HG03432 (cell line): ENCODE data around the gene KLF6.

Experiments
- ATAC-seq: cut with Tn5 transposase; IDR thresholded peaks from one replicate; pipeline ENCODE4 v1.9.1; 2021; ENCODE audit warnings: mild to moderate bottlenecking, moderate library complexity; ENCODE audit not compliant: unreplicated experiment

The KLF6 gene

DNA sequence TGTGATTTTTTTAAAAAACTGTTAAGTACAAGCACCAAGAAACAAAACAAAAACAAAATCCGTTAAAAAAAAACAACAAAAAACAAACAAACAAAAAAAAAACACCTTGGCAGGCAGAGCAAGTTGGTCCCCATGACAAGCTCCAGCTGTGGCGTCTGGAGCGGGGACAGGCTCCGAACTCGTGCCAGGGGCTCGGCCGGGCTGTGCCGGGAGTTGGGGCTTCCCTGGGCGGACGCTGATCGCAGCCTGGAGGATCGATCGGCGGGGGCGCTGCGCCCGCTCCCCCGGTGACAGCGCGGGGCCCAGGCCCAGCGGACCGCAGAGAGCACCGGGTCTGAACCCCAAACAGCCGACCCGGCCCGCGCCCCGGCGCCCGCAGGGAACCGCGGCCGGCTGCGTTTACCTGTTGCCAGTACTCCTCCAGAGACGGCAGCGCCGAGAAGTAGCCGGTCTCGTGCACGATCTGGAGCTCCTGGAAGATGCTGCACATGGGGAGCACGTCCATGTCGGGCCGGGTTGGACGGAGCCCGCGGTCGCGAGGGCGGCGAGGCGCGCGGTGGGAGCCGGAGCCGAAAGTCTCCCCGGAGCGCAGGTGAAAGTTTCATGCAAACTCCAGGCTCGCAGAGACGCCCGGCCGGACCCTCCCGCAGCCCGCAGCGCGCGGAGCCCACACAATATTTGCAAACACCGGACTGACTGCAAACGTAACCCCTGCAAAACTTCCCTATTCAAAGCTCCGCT, at the start of gene KLF6:
Gene KLF6, minus strand, starts transcription at position 700 of the 741 bp plus-strand sequence. Its CDS starts 195 bp downstream, at position 505.
- ATAC-seq = peak; percentile 2

DNA sequence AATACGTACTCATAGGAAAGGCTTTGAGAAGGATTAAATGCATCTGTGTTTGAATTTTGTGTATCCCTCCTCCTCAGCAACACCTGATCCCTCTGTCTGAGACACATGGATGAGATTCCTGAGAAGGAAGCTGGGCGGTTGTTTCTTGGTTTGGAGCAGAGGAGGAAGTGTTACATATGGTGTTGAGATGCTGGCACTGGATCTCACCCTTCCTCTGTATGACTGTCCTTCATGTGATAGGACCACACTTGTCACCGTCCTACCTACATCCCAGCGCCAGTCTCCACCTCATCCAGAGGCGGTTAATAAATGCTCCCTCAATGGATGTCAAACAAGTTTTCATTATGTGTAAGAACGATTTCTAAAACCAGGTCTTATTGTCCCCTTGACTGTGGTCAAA, 49.4 kb upstream of the KLF6 start:
- no peak for ATAC-seq

DNA sequence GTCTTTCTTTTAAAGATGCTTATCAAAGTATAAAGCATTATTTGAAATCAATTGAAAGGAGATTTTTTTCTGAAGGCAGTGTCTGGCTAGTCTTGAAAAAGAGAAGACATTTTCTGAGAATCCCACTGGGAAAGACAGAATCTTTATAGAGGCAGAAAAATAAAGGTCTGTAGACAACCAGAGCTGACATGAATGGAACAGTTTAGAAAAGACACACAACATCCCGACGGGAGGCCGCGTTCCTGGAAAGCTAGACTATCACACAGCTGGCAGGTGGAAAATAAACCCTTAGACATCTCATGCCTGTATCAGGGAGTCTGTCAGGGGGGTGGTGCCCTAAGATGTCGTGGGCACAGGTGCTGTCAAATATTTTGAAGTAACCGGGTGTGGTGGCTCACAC, 48.0 kb upstream of the KLF6 start:
- ATAC-seq = no peak

DNA sequence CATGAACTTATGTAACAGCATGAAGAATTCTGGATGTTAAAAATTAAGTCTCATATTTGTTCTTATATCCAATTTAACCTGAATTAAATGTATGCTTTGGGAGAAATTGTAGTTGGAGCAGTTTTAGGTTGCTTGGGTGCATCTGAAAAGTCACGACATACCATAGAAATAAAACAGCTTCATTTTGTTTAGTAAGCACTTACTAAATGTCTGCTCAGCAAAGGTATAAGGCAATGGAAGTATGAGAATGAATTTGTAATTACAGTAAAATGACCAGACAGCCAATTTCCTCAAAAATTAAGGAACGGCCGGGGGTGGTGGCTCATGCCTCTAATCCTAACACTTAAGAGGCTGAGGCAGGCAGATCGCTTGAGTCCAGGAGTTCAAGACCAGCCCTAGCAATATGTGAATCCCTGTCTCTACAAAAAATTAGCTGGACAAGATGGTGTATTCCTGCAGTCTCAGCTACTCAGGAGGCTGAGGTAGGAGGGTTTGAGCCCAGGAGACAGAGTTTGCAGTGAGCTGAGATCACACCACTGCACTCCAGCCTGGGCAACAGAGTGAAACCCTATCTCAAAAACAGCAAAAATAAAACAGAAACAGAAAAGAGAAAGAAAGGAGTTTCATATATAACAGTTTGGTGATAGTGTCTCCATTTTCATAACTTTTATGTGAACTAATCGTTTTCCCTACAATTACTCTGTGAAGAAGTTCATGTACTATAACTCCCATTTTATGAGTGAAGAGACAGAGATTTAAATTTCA, 47.2 kb upstream of the KLF6 start:
- ATAC-seq = peak; percentile 40

DNA sequence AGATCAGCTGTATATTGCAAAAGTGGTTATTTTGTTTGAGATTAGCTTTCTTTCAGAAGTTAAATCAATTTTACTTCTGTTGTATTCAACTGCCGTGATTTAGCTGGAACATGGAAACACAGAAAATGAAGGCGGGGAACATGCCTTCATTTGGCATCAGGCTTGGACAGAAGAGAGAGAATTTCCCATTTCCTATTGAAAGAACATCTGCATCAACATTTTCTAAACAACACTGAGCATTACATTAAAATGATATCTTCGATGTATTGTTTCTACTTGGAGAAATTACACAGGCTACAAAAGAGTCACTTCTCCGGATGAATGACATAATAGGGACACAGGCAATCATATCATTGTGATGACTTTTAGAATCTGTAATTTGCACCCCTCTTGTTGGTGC, 46.6 kb upstream of the KLF6 start:
- no peak for ATAC-seq

DNA sequence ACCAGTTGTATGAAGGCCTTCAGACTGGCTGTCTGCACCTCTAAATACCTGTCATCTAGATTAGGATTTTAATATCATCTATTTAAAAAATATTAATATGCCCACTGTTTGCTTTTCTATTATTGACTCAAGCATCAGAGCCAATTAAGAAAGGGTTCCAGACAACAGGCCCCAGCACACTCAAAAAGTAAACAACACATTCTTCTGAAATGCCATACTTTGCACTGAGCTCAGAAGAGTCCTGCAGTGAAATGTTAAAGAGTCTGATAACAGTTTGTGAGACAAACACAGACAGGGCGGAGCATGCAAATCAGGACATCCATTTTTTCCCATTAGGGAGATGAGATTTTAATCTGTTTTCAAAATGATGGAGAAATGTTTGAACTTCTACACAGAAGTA, 45.9 kb upstream of the KLF6 start:
- no peak for ATAC-seq

DNA sequence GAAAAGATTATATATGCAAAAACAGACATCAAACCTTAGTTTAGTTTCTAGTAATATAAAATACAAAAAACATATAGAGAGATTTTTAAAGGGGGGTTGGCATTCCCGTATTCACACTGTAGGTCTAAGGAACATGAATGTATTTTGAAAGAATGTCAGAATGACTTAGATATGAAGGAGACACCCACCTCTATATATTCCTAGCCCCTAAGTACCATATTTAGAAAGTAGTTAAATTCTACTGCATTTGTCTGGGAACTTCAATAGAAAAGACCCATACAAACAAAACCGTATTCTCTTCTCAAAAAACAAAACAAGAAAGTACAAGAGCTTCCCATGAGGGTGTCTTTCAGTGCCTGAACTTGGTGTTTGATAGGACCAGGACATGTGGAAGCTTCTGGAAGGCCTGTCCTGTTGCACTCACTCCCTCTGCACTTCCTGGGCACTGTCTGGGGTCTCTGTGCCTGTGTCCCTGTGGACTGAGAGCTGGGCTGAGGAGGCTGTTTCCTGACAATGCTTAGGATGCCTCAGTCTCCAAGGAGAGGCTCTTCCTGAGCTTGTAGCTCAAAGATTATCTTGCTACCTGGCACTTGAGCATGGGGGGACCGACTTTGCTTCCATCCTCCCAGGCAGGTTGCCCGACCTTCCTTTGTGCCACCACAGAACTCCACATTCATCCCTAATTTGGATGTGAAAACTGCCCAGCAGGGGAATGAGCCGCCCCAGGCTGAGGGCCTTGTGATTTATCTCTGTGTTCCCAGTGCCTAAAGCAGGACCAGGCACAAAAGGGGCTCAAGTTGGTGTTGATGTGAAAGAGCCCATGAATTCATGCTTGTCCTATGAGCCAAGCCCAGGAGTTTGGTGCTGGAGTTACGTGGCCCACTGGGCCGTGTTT, 44.4 kb upstream of the KLF6 start:
- ATAC-seq = no peak

DNA sequence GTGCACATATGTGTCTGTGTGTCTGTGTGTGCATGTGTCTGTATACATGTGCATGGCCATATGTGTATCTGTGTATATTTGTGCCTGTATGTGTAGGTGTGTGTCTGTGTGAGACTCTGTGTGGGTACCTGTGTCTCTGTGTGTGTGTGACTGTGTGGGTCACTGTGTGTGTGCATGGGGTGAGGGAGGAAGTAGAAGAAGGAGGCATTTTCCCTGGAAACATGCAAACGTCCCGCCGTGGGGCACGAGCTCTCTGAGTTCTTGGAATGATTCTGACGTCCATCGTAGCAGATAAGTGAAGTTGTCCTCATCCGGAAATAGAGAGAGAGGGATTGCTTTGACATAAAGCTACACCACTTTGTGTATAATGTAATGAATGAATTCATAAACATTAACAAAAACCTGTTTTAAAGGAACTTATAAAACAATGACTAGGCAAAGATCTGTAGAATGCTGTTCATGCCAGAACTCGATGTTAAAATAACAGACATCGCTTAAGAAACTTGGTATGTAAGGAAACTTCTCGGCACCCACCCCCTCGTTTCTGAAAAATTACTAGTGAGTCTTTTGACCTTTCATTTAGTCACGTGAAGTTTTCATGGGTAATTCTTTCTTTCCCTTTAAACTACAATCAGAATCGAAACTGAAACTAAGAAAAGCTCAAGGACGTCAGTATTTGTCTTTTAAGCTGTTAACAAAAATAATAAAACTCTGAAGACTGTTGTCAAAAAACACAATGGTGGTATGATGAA, 43.6 kb upstream of the KLF6 start:
- ATAC-seq = no peak

DNA sequence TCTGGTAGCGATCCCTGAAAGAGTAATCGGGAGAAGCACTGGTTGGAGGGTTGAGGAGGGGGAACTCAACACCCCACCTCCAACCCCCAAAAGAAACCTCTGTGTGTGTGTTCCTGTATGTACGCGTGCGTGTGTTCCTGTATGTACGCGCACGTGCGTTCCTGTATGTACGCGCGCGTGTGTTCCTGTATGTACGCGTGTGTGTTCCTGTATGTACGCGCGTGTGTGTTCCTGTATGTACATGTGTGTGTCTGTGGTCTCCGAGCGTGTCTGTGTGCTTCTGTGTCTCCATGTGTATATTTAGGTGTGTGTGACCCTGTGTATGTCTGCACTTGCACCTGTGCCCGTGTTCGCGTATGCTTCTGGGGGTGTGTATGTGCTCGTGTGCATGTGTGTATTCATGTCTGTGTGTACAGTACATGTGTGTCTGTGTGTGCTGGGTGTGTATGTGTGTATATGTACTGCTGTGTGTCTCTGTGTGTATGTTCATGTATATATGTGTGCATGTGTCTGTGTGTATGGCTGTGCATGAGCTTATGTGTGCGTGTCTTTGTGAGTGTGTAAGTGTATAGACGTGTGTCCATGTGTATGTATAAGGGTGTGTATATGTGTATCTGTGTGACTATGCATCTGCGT, 42.9 kb upstream of the KLF6 start:
- ATAC-seq = no peak

DNA sequence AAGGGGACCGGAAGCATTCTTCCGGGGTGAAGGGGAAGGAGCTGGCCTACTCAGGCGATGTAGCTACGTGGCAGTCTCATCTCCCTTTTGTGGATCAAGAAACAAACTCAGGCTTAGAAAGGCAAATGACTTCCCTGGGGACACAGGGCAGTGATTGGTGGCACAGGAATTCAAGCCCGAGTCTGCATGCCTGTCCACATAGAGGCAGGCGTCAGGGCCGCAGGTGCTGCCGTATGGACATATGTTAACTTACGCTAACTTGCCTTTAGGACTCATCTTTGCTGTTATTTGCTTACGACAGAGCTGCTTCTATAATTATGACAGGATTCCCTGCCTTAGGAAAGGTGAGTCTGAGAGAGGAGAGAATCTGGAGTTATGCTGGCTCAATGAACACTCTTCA, 42.3 kb upstream of the KLF6 start:
- no peak for ATAC-seq

DNA sequence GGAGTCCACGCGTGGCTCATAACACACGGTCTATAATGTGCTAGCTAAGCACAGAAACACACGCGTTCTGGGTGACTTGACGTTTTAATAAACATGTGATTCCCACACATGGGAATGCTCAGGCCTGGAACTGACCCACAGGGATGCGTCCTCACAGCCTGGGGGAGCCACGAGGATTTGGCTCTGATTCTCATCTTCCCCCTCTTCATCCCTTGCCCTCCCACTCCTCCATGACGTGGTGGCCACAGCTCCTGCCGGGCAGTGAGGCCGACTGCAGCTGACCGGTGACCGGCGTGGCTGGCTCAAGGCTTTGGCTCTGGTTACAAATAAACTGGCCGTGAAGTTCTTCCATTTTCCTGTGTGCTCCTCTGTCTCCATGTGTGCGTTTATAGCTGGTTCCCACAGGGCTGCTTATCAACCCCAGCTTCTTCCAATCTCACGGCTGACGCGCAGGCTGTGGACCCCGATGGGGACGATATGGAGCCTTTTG, 40.9 kb upstream of the KLF6 start:
- no peak for ATAC-seq

DNA sequence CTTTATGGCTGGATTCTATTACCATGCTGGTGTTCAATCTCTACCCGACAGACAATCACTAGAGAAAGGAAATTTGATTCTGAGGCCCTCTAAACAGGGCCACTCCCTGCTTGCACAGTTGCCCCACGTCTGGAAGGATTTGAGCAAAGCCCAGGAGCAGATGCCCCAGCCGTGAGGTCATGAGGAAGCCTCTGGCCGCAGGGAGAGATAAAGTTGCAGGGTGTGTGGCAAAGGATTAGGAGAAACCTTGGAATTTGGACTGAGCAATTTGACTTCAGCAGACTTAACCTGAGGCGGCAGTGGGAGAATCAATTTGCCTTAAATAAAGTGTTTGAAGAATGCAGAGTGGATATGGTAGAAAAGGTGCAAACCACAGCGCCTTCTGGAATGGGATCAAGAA, 40.2 kb upstream of the KLF6 start:
- ATAC-seq = no peak

DNA sequence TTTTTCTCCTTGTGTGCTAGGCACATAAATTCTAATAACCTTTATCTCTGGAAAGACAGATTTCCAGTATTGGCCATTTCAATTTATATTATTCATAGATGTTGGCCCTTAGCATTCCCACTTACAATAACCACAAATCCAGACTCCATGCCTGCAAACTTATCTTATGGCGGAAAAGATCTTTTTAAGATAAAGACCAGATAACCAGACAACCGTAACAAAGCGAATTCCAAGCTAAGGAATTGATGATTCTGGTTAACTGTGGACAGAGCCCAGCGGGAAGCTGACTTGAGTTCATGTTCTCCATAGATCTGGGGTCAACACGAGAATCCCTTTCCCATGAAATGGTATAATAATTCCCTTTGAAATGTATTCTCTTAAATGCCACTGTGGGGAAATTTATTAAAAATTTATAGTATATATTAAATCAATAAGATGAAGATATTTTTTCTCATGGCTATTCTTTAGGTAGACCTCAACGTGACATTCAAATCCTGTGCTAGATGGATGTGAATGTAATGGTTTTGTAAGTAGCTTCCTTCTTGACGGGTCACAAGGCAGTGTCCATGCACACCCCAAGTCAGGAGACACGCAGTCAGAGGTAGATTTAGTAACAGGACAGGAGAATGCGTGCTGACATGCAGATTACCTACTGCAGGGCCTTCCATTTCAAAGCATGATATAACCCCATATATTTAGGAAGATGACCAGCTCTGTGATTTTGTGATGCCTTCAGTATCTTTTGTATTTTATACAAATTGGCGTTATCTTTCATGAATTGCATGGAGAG, 37.7 kb upstream of the KLF6 start:
- ATAC-seq = no peak

DNA sequence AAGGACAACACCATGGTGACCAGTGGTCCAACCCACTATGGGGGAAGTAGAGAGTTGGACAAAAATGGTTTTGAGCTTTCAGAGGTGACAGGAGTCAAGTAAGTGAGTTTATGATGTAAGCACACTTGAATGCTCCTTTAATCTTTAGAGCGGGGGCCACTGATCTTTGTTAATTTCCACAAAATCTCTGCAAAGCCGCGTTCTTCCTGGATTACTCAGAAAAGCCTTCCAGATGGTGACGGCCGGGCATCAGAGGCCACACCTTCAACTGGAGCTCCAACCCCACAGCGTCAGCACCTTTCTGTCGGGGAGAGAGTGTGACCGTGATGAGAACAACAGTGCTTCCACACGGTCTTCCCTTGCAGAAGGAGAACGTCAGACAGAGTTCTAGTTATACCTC, 35.2 kb upstream of the KLF6 start:
- ATAC-seq = no peak

DNA sequence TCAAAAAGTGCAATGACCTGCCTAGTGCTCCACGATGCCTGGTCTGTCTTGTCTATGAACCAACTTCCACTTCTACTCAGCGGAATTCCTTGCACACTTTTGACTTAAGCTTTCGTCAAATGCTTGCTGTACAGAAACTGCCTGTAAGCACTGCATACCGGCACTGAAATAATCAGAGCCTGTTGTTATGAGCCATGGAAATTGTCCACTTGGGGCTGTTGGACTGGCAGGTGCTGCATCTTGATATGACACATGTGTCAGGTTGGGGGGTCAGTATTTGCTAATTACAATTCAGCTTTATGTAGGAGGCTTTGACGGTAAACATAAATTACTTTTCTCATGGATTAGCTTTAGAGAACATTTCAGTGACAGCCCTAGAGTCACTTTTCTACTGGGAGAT, 32.0 kb upstream of the KLF6 start:
- ATAC-seq = no peak

DNA sequence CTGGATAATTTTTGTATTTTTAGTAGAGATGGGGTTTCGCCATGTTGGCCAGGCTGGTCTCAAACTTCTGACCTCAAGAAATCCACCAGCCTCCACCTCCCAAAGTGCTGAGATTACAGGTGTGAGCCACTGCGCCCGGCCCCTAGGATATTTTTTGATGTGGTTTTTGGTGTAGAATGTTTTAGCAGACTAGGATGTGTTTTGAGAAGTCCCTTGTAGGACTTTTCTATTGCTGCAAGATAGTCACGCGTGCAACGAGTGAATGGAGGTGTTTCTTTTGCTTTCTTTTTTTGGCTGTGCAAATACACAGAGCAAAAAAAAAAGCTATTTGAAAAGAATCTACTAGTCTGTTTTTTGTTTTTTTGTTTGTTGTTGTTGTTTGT, 29.8 kb upstream of the KLF6 start:
- no peak for ATAC-seq

DNA sequence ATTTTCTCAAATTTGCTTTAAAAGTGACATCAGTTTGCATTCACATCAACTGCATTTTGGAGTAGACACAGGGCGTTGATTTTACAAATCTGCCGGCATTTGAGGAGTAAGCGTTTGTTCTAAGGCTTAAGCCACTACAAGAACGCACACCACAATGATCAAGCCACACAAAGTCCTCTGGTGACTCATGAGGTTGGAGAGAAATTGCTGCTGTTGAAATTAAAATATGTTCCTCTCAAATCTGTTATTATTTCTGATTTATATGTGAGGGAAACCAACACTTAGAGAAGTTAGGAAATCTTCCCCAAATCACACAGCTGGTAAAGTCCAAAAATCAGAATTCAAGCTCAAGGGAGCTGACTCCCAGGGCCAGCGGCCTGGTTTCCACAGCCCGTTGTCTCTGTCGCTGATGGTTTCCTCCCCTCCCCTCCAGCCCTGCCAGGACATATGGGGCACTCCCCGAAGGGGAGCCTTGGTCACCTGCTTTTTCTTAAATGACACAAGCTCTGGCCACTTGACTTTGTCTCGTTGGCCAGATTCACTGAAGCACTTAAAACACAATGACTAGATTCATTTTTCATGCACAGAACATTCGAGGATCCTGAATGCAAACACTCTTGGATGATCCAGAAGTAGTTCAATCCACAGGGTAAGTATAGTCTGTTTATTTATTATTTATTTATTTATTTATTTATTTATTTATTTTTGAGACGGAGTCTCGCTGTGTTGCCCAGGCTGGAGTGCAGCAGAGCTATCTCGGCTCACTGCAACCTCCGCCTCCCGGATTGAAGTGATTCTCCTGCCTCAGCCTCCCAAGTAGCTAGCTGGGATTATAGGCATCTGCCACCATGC, 29.2 kb upstream of the KLF6 start:
- ATAC-seq = no peak

DNA sequence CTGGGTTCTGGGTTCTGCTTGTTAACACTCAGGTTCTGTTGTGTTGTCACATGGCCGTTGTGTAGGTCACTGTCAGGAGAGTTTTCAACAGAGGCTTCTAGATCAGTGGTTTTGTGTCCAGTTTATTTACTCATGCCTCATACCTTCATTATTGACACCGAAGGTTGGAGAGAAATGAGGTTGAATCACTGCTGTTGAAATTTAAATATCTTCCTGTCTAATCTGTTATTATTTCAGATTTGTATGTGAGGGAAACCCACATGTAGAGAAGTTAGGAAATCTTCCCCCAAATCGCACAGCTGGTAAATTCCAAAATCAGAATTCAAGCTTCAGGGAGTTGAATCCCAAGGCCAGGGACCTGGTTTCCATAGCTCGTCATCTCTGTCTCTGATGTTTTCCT, 28.3 kb upstream of the KLF6 start:
- ATAC-seq = no peak
